IMR-90 (cell line): ENCODE data around the gene PDGFC. TPM values are rescaled to one million over a fixed set of nuclear protein-coding genes. Genes with fewer than 3 reads are reported as not detected.

Experiments used
- ATAC-seq: fragments of 200-7000 bp; cut with Tn5 transposase; 2 replicates; pipeline ENCODE4 v1.9.1; 2020; ENCODE audit warnings: low read depth, mild to moderate bottlenecking, moderate library complexity
- BruUV-seq: library from RNA; stranded (reverse); fragments of 400-500 nt; replicated peaks from 2 replicates; lab custom pipeline; 2021; lab: Mats Ljungman, UMichigan
- CTCF ChIA-PET: fragments of 300-600 bp; formaldehyde crosslinking; extraction: SDS; loops from one replicate; lab custom pipeline; 2021; ENCODE audit warnings: antibody characterized with exemption; lab: Yijun Ruan, JAX
- POLR2A ChIA-PET: fragments of 300-600 bp; sonication (Branson Sonifier 250); formaldehyde crosslinking; loops from one replicate; lab custom pipeline; 2022; ENCODE audit warnings: antibody characterized with exemption; ENCODE audit not compliant: unreplicated experiment; lab: Charles Lee
- DNase-seq: peaks from one replicate; pipeline ENCODE4 v3.0.0; 2013
- H2AFZ ChIP-seq: replicated peaks from 2 replicates; pipeline ENCODE3; 2013; ENCODE audit warnings: low read length, mild to moderate bottlenecking; ENCODE audit not compliant: poor library complexity
- H2AK5ac ChIP-seq: 2 replicates; pipeline ENCODE4 v1.6.1; 2013; ENCODE audit warnings: low read depth, low read length, inconsistent platforms
- H2AK9ac ChIP-seq: replicated peaks from 2 replicates; pipeline ENCODE3; 2013; ENCODE audit warnings: mild to moderate bottlenecking, low read depth, low read length, moderate library complexity; ENCODE audit not compliant: poor library complexity
- H2BK120ac ChIP-seq: 2 replicates; pipeline ENCODE4 v1.6.1; 2013; ENCODE audit warnings: low read depth, low read length, inconsistent platforms
- H2BK15ac ChIP-seq: 3 replicates; pipeline ENCODE4 v1.6.1; 2013; ENCODE audit warnings: low read depth, low read length, inconsistent platforms
- H2BK20ac ChIP-seq: 2 replicates; pipeline ENCODE4 v1.6.1; 2013; ENCODE audit warnings: low read depth, mild to moderate bottlenecking, inconsistent platforms, low read length, moderate library complexity
- H2BK5ac ChIP-seq: 2 replicates; pipeline ENCODE4 v1.6.1; 2013; ENCODE audit warnings: mild to moderate bottlenecking, low read depth, low read length, inconsistent platforms; ENCODE audit not compliant: poor library complexity, severe bottlenecking
- H3K14ac ChIP-seq: replicated peaks from 2 replicates; pipeline ENCODE4 v1.6.1; 2013; ENCODE audit warnings: low read depth, low read length, inconsistent platforms
- H3K18ac ChIP-seq: 2 replicates; pipeline ENCODE4 v1.6.1; 2013; ENCODE audit warnings: low read depth, low read length, control low read depth
- H3K23ac ChIP-seq: 2 replicates; pipeline ENCODE4 v1.6.1; 2013; ENCODE audit warnings: low read depth, low read length, inconsistent platforms
- H3K27ac ChIP-seq: 2 replicates; pipeline ENCODE4 v1.5.1; 2013; ENCODE audit warnings: mild to moderate bottlenecking, control low read depth, low read length; ENCODE audit not compliant: insufficient read depth
- H3K27me3 ChIP-seq: 2 replicates; pipeline ENCODE4 v1.6.1; 2013; ENCODE audit warnings: low read length; ENCODE audit not compliant: control insufficient read depth, insufficient read depth
- H3K36me3 ChIP-seq: 2 replicates; pipeline ENCODE4 v1.6.1; 2013; ENCODE audit warnings: low read length, mixed read lengths; ENCODE audit not compliant: control insufficient read depth, insufficient read depth
- H3K4ac ChIP-seq: 2 replicates; pipeline ENCODE4 v1.6.1; 2013; ENCODE audit warnings: low read depth, low read length, inconsistent platforms
- H3K4me1 ChIP-seq: 2 replicates; pipeline ENCODE4 v1.6.1; 2013; ENCODE audit warnings: low read length, mixed read lengths; ENCODE audit not compliant: control insufficient read depth, insufficient read depth
- H3K4me2 ChIP-seq: 2 replicates; pipeline ENCODE4 v1.6.1; 2013; ENCODE audit warnings: low read depth, mild to moderate bottlenecking, control low read depth, low read length, moderate library complexity
- H3K4me3 ChIP-seq: 2 replicates; pipeline ENCODE4 v1.5.1; 2013; ENCODE audit warnings: low read depth, mild to moderate bottlenecking, control low read depth, low read length, moderate library complexity; ENCODE audit not compliant: insufficient read depth
- H3K56ac ChIP-seq: 2 replicates; pipeline ENCODE4 v1.6.1; 2013; ENCODE audit warnings: low read length, inconsistent platforms; ENCODE audit not compliant: insufficient read depth; ENCODE audit errors: extremely low read depth
- H3K79me1 ChIP-seq, 2 experiments: 2 replicates each; pipeline ENCODE4 v1.6.1; 2013; ENCODE audit warnings: low read length in 2 of 2, inconsistent platforms in 1 of 2, low read depth in 1 of 2
- H3K9ac ChIP-seq: 2 replicates; pipeline ENCODE4 v1.6.1; 2013; ENCODE audit warnings: low read depth, low read length, control low read depth
- H3K9me1 ChIP-seq: 2 replicates; pipeline ENCODE4 v1.6.1; 2013; ENCODE audit warnings: low read length, inconsistent platforms; ENCODE audit not compliant: insufficient read depth
- H3K9me3 ChIP-seq: 2 replicates; pipeline ENCODE4 v1.6.1; 2013; ENCODE audit warnings: low read length; ENCODE audit not compliant: control insufficient read depth, insufficient read depth
- H4K20me1 ChIP-seq: 2 replicates; pipeline ENCODE4 v1.6.1; 2013; ENCODE audit warnings: low read length, inconsistent platforms; ENCODE audit not compliant: insufficient read depth
- H4K5ac ChIP-seq: 2 replicates; pipeline ENCODE4 v1.6.1; 2013; ENCODE audit warnings: mild to moderate bottlenecking, low read depth, low read length, control low read depth
- H4K8ac ChIP-seq, 2 experiments: 2 replicates each; pipeline ENCODE4 v1.6.1; 2013; ENCODE audit warnings: low read depth in 2 of 2, low read length in 2 of 2, control low read depth in 1 of 2, inconsistent platforms in 1 of 2
- H4K91ac ChIP-seq: 2 replicates; pipeline ENCODE4 v1.6.1; 2013; ENCODE audit warnings: low read depth, low read length, inconsistent platforms; ENCODE audit not compliant: insufficient read depth
- CEBPB ChIP-seq: IDR thresholded peaks from 2 replicates; pipeline ENCODE4 v1.6.1; 2012; ENCODE audit warnings: low read depth, low read length, improper control_type of control experiment
- RAD21 ChIP-seq: IDR thresholded peaks from 2 replicates; pipeline ENCODE4 v1.6.1; 2012; ENCODE audit warnings: low read length, improper control_type of control experiment
- WGBS, 2 experiments: methylation state at CpG; one replicate each; pipeline versions ENCODE4 v1.1.5 to v1.1.7; 2013; ENCODE audit warnings: missing lambda C conversion rate in 2 of 2; ENCODE audit not compliant: insufficient read length in 1 of 2; ENCODE audit errors: extremely low coverage in 2 of 2; 5-methylcytosine and 5-hydroxymethylcytosine counted together
- dilution Hi-C: fragments of 300-500 bp; cut with HindIII; formaldehyde crosslinking; loops from one replicate; pipeline ENCODE4 v1.14.3; 2018; ENCODE audit warnings: low sequenced_read_pairs; ENCODE audit not compliant: unreplicated experiment
- in situ Hi-C: fragments of 300-500 bp; cut with MboI; formaldehyde crosslinking; loops from 3 replicates; pipeline ENCODE4 v1.14.3; 2019; ENCODE audit warnings: low sequenced_read_pairs, inconsistent platforms, mixed read lengths
- intact Hi-C: fragments of 100-400 bp; cut with micrococcal nuclease; formaldehyde crosslinking; loops from 2 replicates; pipeline ENCODE4 v1.10.0; 2022
- polyA plus RNA-seq, 3 experiments: library from polyadenylated mRNA; depleted of rRNA; stranded (reverse); fragments of >200 nt; gene quantifications; 2 replicates each; pipeline ENCODE4 v1.2.3, GENCODE V29; 2012; ENCODE audit warnings: low replicate concordance in 1 of 3
- total RNA-seq: library from RNA; depleted of rRNA; stranded (reverse); fragments of >200 nt; gene quantifications from 2 replicates; pipeline ENCODE4 v1.2.3, GENCODE V29; 2012

The PDGFC gene
- total and polyA plus RNA-seq, 2 of the 4 experiments (the other 2 are of a cell fraction), result 19.8 to 90.7 TPM

- intact Hi-C loops, result no loop called here
- Histone ChIP-seq H3K27ac (peak overlapping the region; percentile 16; the same call in 1 of the 2 replicates), H3K18ac (peak overlapping the region; percentile 89), H3K4me1 (peaks cover 4% of the 10 kb centered on the region), H3K9me3 (no peaks in the 10 kb centered on the region), H3K79me1 (peaks cover 3 to 15% of the 10 kb centered on the region in 2 experiments; a peak in 3 of 4 replicates), H3K27me3 (no peaks in the 10 kb centered on the region), H3K56ac (no peak overlapping the region), H4K5ac (peak overlapping the region; percentile 22), H3K4ac (peak overlapping the region; percentile 63; the same call in 1 of the 2 replicates), H4K20me1 (no peaks in the 10 kb centered on the region), H4K8ac (peak overlapping the region in 1 of 2 experiments; percentile 43; a peak in 3 of 4 replicates), H3K9ac (no peak overlapping the region), H2BK5ac (peak overlapping the region; percentile 25), H2AK9ac (no peak overlapping the region), H3K4me3 (no peak overlapping the region), H3K4me2 (no peak overlapping the region), H3K14ac (peak overlapping the region; percentile 49), H2BK15ac (peak overlapping the region; percentile 36; the same call in 1 of the 3 replicates), H2BK20ac (peak overlapping the region; percentile 81; the same call in 1 of the 2 replicates), H3K23ac (peak overlapping the region; percentile 70; the same call in 1 of the 2 replicates), H3K9me1 (peaks cover 5% of the 10 kb centered on the region), H2BK120ac (peak overlapping the region; percentile 71), H2AFZ (no peak overlapping the region), H3K36me3 (peaks cover 3% of the 10 kb centered on the region), H4K91ac (0 out of 2 replicates have a peak overlapping the region, but pooled peaks have one; percentile 17), H2AK5ac (peak overlapping the region; percentile 82; the same call in 1 of the 2 replicates)
- ChIA-PET CTCF (no interaction called here), POLR2A (no interaction called here)
- in situ Hi-C loops, result loop anchor here (25.0 kb wide), 1 partner anchor 801 kb away; the partner anchor contains the start of gene CTSO
- no peak for DNase-seq
- dilution Hi-C loops, result no loop called here
- WGBS, 2 experiments, result 20% methylated on average over 1 of the region's 8 CpGs; no CpG with 5 or more reads in 1 of the 2 experiments
- TF ChIP-seq CEBPB (peak; percentile 43; the same call in 1 of the 2 replicates), RAD21 (no peak)
- no TSS peak for BruUV-seq
- ATAC-seq, result no peak
Observed at GRCh38 chr4:156762851-156763250, 208.7 kb downstream of the PDGFC start.
